Coronary artery (tissue), 2 donors: ENCODE results near the gene FAM110D.

ENCODE experiments used
- DNase-seq: peaks from one replicate; pipeline ENCODE4 v3.0.0-alpha.2; 2017; ENCODE audit warnings: low spot score
- H3K27ac ChIP-seq, 2 donors: fragments of 200-600 bp; sonication (generic); one replicate each; pipeline ENCODE4 v1.5.1; 2016 to 2019
- H3K4me3 ChIP-seq: fragments of 200-600 bp; sonication (generic); 2 replicates; pipeline ENCODE4 v1.5.1; 2016; ENCODE audit warnings: mild to moderate bottlenecking, moderate library complexity
- TF ChIP-seq, protein P1 (sequence below): fragments of 200-600 bp; sonication (generic); IDR thresholded peaks from one replicate; pipeline ENCODE4 v1.5.1; 2019; ENCODE audit warnings: antibody characterized with exemption

Gene FAM110D

DNA sequence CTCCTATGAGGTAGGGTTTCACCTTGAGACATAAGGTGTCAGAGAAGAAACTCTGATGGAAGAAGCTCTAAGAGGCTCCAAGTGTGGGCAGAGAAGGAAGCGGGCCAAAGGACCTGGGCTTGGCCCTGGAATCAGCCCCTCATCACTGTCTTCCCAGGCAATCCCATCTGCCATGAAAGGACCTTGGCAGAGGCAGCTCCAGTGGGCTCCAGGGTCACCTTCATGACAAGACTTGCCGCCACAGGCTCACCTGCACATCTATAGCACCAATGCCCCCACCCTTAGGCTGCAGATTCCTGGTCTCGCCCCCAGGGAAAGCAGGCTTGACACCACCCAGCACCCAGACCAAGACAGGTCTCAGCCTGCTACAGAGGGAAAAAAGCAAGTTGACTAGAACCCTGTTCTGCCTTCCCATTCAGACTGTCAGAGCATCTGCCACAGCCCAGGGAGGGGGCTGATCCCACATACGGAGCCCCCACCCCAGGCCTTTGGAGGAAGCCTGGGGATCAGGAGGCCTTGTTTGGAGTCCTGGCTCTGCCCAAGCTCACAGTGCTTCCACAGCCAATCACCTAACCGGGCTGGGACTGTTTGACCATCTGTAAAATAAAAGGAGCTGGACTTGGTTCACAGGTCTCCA is 490 bp upstream of the FAM110D start:
- DNase-seq, result peak; percentile 68
- Histone ChIP-seq H3K27ac (peak overlapping the region in 1 of 2 donors; percentile 5), H3K4me3 (no peak overlapping the region)
- TF ChIP-seq, protein P1, sequence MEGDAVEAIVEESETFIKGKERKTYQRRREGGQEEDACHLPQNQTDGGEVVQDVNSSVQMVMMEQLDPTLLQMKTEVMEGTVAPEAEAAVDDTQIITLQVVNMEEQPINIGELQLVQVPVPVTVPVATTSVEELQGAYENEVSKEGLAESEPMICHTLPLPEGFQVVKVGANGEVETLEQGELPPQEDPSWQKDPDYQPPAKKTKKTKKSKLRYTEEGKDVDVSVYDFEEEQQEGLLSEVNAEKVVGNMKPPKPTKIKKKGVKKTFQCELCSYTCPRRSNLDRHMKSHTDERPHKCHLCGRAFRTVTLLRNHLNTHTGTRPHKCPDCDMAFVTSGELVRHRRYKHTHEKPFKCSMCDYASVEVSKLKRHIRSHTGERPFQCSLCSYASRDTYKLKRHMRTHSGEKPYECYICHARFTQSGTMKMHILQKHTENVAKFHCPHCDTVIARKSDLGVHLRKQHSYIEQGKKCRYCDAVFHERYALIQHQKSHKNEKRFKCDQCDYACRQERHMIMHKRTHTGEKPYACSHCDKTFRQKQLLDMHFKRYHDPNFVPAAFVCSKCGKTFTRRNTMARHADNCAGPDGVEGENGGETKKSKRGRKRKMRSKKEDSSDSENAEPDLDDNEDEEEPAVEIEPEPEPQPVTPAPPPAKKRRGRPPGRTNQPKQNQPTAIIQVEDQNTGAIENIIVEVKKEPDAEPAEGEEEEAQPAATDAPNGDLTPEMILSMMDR, result no peak

DNA sequence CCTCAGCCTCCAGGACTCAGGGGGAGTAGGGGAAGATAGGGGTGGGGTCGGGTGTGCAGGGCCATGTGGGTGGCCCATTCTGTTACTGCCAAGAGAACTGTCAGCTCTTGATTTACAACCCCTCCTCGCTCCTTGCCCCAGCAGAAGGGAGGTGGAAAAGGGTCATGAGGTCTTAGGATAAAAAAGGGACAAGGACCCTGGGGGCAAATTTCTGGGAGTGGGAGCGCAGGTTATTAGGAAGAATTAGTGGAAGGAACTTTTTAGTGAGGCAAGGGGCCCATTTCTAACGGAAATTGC is 812 bp downstream of the FAM110D start:
- DNase-seq, result no peak
- peak overlapping the region; percentile 72 for H3K4me3 ChIP-seq
- TF ChIP-seq, protein P1, result no peak
- H3K27ac ChIP-seq, result peak overlapping the region in 1 of 2 donors; percentile 47

DNA sequence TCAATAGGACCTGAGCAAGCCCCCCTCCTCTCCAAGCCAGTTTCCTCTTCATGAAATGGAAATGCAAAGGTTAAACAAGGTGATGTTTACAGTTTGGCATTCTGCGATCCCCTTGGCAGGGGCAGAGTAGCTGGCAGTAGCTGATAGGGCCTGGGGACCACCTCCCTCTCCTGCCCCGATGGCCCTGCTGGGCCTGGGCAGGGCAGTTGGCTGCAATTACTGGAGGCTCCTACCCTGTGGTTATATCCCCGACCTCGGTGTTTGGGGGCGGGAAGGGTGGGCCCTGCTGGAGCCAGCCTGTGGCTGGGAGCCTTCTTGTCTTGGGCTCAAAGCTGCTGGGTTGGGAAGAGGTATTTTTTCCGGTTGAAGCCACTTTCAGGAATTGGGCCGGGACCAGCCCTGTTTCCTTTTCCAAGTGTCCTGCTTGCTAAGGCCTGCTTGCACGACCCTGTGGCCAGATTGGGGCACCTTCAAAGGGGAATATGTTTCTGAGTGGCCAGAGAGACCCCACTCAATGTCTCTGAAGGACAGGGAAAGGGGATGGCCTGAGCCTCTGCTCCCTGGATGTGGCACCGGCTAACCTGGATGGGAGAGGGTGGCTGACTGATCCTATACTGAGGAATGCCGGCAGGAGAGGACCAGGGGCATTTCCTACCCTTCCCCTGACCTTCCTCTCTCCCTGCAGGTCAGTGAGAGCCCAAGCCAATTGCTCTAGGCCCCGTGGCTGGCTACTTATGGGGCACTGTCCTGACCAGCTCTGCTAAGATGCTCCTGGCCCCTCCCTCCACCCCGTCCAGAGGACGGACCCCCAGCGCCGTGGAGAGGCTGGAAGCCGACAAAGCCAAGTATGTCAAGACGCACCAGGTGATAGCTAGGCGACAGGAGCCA is 1.9 kb downstream of the FAM110D start:
- Histone ChIP-seq H3K27ac (no peak overlapping the region), H3K4me3 (peak overlapping the region; percentile 72)
- TF ChIP-seq, protein P1, result no peak
- no peak for DNase-seq

DNA sequence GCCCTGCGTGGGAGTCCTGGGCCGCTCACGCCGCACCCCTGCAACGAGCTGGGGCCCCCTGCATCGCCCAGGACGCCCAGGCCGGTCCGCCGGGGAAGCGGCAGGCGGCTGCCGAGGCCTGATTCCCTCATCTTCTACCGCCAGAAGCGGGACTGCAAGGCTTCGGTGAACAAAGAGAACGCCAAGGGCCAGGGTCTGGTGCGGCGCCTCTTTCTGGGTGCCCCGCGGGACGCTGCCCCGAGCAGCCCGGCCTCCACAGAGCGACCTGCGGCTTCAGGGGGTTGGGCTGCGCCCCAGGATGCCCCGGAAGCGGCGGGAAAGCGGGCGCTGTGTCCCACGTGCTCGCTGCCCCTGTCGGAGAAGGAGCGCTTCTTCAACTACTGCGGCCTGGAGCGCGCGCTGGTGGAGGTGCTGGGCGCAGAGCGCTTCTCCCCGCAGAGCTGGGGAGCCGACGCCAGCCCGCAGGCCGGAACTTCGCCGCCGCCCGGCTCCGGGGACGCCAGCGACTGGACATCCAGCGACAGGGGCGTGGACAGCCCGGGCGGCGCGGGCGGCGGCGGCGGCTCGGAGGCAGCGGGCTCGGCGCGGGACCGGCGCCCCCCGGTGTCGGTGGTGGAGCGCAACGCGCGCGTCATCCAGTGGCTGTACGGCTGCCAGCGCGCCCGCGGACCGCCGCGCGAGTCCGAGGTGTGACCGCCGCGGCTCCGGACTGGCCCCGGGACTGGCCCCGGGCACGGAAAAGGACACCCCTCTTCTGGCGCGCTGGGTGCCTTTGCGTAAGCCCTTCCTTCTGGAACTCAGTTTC is 2.7 kb downstream of the FAM110D start:
- TF ChIP-seq, protein P1, result no peak
- Histone ChIP-seq H3K4me3 (peak overlapping the region; percentile 72), H3K27ac (peak overlapping the region in 1 of 2 donors; percentile 58)
- DNase-seq, result no peak

DNA sequence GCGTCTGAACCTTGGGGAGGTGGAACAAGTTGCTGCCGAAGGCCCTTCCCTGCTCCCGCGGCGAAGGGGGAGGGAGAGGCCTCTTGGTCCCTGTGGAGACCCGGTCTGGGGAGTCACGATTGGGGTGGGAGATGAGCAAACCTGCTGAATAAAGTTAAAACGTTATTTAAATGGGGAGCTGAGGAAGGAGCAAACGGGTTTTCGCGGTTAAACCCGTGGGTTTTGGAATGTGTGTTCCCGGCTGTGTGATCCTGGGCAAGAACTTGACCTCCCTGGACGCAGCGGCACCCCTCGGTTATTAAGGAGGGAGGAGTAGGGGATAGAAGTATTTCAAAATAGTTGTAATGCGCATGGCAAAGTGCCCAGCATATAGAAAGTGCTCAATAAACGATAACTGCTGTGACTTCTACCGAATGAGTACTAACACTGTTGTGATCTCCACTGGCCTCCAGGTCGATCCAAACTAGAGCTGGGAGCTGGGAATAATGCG is 3.4 kb downstream of the FAM110D start:
- TF ChIP-seq, protein P1, result no peak
- peak overlapping the region; percentile 72 for H3K4me3 ChIP-seq
- H3K27ac ChIP-seq, result peak overlapping the region in 1 of 2 donors; percentile 58
- no peak for DNase-seq

DNA sequence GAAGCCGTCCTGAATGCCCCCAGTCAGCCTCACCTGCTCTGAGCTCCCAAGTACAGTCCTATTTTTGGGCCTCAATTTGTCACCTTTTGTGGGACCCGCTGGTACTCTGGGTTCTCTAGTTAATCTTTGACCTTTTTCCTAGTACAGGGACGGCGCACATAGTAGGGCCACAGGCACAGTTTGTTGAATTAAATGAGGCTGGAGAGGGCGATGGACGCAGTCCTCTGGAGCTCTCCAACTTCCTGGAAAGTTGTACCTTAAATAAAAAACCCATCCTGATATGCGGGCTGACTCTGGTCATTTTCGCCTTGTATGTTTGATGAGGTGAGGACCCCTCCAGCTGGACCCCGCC is 4.8 kb downstream of the FAM110D start:
- Histone ChIP-seq H3K27ac (peak overlapping the region in 1 of 2 donors; percentile 65), H3K4me3 (peak overlapping the region; percentile 71)
- no peak for DNase-seq
- TF ChIP-seq, protein P1, result no peak
